22Rv1 (cell line): Measurements from ENCODE around the gene PRRG2.

Source experiments
- CTCF ChIP-seq: fragments of 450-650 bp; IDR thresholded peaks from 2 replicates; pipeline ENCODE4 v1.5.1; 2017; ENCODE audit warnings: mild to moderate bottlenecking
- ZFX ChIP-seq: fragments of 450-650 bp; IDR thresholded peaks from 2 replicates; pipeline ENCODE4 v1.6.1; 2017; ENCODE audit warnings: antibody characterized with exemption, borderline replicate concordance

- TF ChIP-seq CTCF (no peak), ZFX (no peak)
These were observed 21.7 kb upstream of the PRRG2 start for GRCh38 chr19:49559443-49559842.
